GM18861 (cell line): ENCODE results near the gene HSPB8.
"Not testable (repeated sequence)": the region's sequence is repeated elsewhere in the genome, so short reads cannot be mapped to it uniquely, and the experiment has no call there.

ENCODE experiments used
- ATAC-seq: cut with Tn5 transposase; IDR thresholded peaks from one replicate; pipeline ENCODE4 v1.9.1; 2021; ENCODE audit not compliant: unreplicated experiment

The HSPB8 gene

GRCh38 chr12:119204671-119205285, 26.0 kb downstream of the HSPB8 start:
- ATAC-seq = no peak

DNA sequence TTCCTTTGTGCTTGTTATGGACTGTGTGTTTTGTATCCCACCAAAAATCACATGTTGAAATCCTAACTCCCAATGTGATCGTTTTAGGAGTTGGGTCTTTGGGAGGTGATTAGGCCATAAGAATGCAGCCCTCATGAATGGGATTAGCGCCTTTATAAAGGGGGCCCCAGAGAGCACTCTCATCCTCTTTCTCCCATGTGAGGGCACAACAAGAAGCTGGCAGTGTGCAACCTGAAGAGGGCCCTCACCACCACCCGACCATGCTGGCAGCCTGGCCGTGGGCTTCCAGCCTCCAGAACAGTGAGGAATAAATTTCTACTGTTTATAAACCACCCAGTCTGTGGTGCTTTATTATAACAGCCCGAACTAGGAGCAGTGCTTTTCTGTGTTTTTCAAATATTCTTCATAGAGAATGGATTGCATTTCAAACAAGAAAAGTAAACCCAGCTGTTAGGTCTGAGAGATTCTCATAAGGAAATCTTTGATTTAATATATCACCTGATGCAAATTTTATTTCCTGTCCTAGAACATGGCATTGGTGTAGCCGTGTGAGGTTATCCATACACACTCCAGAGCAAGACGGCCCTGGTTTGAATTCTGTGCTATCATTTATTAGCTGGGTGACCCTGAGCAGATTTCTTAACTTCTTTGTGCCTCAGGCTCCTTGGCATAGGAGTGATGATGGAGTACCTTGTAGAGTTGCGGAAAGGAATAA, 27.8 kb downstream of the HSPB8 start:
- no peak for ATAC-seq

DNA sequence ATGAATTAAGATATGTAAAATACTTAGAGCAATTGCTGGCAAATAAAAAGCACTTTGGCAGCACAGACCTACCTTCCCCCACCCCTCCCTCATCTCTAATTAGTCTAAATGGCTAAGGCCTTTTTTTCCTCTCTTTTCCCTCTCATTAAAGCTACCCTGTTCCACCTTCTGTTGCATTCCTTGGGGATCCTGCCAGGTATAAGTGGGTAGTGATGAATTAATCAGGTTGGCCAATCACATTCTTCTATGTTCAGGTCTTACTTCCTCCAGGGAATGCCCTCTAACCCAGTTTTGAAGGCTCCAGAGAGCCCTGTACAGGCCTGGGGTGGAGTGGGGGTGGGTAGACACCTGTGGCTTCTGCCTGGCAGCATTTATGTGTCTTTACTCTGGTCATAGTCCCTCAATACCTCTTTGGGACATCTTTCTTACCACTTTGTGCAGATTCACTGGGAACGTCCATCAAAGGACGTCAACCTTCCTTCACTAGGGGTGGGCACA, 28.4 kb downstream of the HSPB8 start:
- ATAC-seq = no peak

- ATAC-seq = no peak
Measured at GRCh38 chr12:119208626-119209061, 29.9 kb downstream of the HSPB8 start.

DNA sequence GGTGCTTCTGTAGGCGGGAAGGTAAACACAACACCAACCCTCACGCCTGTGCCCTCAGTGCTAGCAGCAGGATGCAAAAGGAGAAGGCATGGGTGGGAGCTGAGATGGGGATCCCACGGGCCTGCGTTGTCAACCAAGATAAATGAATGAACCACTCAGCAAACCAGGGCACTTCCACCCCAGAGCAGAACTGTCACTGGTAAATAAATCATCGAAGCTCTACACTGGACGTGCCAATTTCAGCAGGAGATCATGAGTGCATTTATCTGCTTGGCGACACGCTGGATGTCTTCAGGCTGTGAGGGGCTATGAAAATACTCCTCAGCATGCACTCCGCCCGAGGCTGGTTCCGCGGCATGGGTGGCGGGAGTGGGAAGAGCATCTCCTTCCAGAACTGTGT, 33.2 kb downstream of the HSPB8 start:
- ATAC-seq = no peak

DNA sequence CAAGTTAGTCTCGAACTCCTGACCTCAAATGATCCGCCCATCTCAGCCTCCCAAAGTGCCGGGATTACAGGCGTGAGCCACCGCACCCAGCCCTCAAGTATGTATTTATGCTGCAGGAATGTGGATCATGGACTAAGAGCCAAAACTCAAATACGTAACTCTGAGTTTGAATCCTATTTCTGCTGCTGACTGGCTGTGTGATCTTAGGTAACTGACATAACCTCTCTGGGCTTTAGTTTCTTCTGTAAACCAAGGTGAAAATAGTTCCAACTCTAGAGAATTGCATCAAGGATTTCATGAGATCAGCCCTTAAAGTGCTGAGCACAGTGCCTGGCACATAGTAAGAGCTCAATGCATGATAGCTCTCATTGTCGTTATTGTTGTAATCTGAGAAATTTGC, 37.4 kb downstream of the HSPB8 start:
- ATAC-seq = no peak

DNA sequence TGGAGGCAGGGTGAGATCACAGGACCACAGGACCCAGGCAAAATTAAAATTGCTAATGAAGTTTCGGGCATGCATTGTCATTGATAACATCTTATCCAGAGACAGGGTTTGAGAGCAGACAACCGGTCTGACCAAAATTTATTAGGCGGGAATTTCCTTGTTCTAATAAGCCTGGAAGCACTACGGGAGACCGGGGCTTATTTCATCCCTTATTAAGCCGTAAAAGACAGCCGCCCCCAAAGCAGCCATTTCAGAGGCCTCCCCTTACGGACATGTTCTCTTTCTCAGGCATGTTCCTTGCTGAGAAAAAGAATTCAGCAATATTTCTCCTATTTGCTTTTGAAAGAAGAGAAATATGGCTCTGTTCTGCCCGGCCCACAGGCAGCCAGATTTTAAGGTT, 40.1 kb downstream of the HSPB8 start:
- not testable (repeated sequence) for ATAC-seq

DNA sequence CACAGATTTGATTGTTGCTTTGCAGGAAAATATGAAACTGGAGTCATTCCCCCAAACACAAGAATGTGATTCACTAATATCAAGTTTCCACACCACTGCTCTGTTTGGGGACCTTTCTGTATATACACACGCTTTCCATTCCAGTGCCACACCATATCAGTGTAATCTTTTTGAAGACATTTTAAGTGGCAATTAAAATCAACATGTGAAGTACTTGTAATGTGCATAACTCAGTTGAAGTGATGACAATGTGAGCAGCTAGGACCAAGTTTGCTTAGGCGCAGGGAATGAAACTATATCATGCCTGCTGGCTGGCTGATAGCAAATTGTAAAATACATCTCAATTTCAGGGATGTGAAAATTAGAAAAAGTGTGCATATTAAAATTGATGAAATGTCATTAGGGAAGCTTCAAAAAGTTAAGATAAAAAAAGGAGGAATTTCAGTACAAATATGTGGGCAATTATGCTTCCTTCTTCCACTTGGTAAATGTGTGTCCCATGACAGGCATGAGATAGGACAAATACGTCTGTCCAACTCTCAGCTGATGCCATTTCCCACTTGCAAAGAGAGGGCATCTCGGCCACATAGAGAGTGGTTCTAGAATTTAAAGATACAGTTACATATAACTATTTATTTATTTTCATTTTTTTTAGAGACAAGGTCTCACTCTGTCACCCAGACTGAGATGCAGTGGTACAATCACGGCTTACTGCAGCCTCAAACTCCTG, 43.7 kb downstream of the HSPB8 start:
- ATAC-seq = no peak

- no peak for ATAC-seq
Measured at GRCh38 chr12:119225454-119225853, 46.7 kb downstream of the HSPB8 start.

GRCh38 chr12:119227292-119227691, 48.6 kb downstream of the HSPB8 start:
- ATAC-seq = no peak

DNA sequence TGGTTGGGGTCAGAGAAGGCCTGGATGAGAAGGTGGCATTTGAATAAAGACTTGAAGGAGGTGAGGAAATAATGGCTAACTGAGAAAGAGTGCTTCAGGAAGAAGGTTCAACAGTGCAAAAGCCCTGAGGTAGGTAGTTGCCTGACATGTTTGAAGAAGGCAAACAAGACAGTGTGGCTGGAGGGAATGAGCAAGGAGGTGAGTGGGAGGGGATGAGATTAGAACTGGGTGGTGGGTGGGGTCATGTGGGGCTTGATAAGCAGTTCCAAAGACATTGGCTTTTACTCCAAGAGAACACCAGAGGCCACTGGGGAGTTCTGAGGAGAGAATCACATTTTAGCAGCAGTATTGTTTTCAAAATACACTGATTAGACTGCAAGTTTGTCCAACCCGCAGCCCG, 50.5 kb downstream of the HSPB8 start:
- ATAC-seq = no peak

GRCh38 chr12:119229837-119230236, 51.1 kb downstream of the HSPB8 start:
- ATAC-seq = no peak

DNA sequence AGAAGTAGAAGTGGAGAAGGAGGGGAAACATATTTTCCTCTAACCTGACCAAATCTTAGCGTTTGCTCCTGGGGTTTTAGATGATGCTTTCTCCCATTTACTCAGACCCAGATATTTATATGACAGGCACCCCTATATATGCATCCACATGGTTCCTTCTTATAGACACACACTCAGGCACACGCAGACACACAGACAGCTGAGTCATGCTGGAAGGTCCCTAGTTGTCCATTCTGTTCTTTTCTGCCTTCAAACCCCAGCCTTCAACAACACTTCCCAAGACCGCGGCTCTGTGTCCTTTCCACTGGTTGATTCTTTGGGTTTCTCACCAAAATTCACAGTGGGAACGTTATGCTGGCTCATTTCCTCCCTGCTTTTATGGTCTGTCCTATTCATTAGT, 52.1 kb downstream of the HSPB8 start:
- no peak for ATAC-seq

- ATAC-seq = no peak
Measured at GRCh38 chr12:119231774-119232173, 53.0 kb downstream of the HSPB8 start.

DNA sequence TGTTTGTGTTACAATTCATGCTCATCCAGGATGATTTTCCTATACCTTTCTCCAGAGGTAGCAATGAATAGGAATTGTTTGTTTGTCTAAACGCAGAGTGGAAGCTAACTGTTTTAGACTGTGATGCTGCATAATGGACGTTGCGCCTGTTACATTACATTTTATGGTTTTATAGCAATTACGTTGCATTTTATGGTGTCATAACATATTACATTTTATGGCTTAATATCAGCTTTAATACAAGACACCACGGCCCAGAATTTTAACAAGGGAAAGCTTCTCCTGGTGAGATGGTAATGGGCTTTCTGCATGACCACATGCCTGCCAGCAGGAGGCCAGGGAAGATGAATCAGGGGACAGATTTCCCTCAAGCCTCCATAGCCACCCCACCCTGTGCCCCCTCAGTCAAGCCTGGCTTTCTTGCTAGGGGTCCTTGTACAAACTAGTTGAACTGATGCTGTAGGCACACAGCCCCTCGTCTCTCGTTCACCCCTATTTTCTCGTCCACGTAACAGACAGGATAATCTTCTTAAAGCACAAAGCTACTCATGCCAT, 56.5 kb downstream of the HSPB8 start:
- no peak for ATAC-seq

GRCh38 chr12:119236372-119236771, 57.6 kb downstream of the HSPB8 start:
- ATAC-seq = no peak

DNA sequence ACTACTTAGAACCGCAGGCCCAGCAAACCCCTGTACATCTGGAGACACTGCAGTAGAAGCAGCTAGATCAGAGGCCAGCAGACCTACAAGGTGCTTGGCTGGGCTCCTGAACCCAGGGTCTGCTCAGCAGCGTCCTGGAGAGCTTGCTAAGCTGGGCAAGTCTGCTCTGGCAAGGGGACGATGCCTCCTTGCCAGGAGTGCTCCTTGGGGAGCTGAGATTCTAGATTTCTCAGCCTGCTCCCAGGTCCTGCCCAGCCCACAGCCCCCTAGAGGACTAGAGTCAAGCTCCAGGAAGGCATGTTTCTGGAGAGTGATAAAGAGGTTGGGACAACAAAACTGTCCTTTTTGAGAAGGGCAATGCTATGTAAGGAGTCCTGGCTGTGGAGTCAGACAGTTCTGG, 60.3 kb downstream of the HSPB8 start:
- no peak for ATAC-seq

- ATAC-seq = no peak
Measured at GRCh38 chr12:119241049-119241448, 62.3 kb downstream of the HSPB8 start.

DNA sequence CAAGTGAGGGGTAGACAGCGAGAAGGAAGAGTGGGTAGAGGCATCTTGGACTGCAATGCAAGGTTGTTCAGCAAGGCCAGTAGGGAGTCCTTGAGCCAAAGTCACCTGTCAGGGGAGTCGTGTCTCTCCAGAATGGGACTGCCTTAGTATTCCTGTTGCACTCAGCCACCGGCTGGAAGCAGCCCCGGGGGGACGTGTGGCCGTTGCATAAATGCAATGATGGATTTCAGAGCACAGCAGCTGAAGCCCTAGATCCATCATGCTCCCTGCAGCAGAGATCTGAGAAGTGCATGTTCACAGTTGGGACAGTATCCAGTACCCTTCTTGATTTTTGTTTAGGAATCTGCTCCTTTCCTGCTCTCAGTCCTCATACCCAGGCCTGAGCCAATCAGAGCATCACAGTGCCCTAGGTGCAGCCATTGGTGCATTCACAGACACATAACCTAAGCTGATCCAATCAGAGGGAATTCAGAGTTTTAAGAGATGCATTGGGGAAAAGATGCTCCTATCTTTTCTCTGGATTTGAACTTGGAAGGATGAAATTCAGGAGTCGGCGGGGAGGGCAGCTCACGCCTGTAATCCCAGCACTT, 62.9 kb downstream of the HSPB8 start:
- ATAC-seq = no peak
